GM21737 (cell line): Measurements from ENCODE around the gene PPP2R2C.

Experiments used
- ATAC-seq: cut with Tn5 transposase; IDR thresholded peaks from one replicate; pipeline ENCODE4 v1.9.1; 2021; ENCODE audit warnings: mild to moderate bottlenecking, moderate library complexity; ENCODE audit not compliant: unreplicated experiment

Gene PPP2R2C

DNA sequence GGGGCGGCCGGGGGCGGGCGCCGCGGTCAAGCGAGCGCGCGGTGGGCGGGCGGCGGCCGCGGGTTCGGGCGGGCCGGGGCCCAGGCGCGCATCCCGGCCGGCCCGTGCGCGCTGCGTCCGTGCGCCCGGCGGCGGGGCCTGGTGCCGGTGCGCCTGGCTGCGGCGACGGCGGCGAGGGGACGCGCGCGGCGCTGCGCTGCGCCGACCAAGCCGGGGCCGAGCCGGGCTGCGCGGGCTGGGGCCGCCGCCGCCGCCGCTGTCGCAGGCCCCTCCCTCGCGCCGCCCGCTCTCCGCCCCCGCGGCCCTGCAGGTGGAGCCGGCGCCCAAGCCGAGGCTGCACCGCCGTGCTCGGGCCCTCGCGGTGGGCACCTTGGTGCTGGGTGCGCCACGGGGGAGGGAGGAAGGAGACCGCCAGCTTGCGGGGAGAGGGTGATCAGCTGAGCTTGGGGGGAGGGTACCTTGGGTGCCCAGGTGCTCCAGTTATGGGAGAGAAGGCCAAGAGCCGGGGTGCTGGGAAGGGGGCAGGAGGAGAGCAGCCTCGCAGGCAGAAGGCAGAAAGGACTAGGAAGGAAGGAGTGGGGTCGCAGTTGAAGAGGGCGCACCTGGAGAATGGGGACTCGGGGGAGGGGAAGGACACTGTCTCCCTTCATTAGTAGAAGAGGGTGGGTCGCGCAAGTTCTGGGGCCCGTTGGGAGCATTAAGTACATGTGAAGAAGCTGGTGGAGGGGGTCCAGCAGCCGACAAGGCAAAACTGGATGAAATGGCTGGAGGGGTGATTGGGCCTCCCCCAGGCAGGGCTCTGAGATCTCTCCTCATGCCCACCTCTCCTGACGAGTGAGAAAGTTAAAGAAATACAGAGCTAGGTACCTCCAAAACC lies at the start of gene PPP2R2C:
TSS of gene PPP2R2C (minus strand) at position 228 of the 877 bp plus-strand sequence. CDS start 385 bp downstream, outside the sequence.
- no peak for ATAC-seq

DNA sequence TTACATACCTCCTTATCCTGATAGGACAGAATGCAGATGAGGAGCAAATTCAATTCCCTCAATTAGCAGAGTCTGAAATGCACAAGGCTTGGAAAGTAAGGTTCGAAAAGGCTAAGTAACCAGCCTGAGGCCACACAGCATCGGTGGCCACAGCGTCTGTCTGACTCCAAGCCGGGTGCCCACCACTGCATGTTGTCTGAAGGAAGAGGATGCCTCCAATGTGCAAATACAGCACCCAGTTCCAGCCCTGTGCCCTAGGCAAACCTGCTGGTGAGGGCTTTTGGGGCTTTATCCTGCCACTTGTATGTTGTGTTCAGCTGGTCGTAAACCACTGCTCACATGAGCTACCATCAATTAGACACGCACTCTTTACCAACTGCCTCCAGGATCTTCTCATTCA lies 48.6 kb upstream of the PPP2R2C start:
- ATAC-seq, result no peak

DNA sequence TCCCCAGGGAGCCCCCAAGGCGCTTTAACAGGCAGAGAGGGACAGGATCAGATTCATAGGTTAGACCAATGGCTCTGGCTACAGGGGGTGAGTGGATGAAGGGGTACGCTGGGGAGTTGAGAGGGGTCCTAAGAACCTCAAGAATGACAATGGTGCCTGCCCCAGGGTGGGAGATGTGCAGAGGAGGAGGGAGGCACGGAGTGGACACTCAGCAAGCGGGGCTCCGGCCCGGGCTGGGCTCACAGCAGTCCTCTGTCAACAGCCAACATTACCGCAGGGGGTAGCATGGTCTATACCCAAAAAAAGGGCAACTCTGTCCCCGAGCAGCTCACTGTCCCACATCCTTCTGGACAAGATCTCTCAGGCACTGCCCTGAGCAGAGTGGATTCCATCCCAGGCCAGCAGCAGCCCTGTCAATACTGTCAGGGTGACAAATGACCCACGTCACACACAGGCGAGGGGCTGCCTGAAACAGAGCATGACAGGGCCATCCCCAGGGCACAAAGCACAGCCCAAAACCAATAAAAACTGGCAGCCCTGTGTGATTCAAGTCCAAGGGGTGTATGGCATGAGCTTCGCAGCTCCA lies 47.7 kb upstream of the PPP2R2C start:
- no peak for ATAC-seq

DNA sequence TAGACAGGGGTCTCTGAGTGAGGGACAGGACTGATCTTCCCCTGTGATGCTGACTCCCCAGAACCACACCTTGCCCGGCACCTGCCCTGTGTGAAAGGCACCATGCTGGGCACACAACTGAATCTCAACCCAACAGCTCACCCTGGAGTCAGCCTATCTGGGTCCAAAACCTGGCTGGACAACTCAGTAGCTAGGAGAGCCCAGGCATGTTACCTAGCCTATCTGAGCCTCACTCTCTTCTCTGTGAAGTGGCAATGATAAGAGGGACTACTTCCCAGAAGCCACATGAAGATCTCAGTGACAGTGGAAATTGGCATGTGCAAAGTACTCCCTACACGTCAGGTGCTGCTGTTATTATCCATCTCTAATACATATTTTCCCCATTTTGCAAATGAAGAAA lies 44.8 kb upstream of the PPP2R2C start:
- ATAC-seq, result no peak

DNA sequence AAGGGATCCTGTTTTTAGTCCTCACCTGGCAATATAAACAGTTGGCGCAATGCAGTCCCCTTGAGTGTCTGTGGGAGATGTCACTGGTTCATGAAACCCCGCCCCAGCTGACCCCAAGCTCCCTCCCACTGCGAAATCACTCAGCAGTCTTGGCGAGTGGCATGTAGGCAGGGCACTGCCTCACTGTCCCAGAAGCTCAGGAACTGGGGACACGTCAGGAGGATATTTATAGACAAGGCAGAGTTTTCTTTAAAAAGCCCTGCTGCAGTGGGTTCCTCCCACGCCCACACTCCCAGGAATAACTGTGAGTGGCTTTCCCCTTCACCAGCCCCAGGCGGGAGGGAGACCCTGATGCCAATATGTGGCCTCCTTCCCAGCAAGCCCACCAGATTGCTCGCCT lies 44.3 kb upstream of the PPP2R2C start:
- ATAC-seq, result no peak

DNA sequence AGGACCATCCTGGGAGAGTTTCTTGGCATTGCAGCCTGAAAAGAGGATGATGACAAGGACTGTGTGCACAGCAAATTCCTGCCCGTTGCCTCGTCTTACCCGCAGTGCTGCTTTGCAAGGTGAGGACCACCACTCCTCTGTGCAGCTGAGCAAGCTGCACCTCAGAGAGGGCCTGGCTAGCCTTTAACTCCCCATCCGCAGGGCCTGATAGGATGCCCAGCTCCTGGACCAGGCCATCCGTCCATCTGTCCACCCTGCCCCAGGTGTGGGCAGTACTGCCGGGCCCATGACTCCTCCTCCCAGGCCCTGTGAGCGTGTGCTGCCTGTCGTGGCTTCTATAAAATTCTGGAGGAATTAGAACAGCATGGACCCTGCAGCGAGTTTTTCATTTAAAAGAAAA lies 43.9 kb upstream of the PPP2R2C start:
- no peak for ATAC-seq

DNA sequence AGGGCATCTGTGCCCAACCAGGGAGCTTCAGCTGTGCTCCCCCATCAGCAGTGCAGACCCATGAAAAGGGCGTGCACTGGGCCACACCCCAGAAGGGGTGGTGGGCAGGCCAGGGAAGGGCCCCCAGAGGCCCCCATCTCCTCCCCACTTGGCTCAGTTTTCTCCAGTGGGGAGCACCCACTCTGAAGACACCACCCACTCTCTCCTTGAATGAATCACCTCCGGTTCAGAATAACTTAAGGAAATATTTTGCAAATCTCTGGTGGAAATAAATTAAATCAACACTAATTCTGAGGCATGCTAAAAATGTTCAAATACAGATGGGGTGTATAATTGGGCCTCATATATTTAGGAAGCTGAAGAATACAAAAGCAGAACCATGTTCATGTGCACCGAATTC lies 41.3 kb upstream of the PPP2R2C start:
- ATAC-seq, result no peak

DNA sequence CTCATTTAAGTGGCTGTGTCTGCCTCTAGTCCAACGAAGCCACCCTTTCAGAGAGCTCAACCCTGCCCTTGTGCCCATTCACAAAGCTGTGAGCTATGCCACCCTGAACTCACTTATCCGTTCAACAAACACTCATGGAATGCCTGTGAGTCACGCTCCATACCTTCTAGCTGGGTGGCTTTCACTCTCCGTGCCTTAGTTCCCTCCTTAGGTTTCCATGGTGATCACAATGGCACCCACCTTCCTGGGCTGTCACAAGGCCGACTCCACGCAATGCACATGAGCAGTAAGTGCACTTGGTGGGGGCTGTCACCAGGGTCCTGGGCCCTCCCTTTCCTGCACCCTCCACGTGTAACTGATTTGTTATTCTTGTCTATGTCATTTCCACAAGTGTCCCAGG lies 37.2 kb upstream of the PPP2R2C start:
- no peak for ATAC-seq

DNA sequence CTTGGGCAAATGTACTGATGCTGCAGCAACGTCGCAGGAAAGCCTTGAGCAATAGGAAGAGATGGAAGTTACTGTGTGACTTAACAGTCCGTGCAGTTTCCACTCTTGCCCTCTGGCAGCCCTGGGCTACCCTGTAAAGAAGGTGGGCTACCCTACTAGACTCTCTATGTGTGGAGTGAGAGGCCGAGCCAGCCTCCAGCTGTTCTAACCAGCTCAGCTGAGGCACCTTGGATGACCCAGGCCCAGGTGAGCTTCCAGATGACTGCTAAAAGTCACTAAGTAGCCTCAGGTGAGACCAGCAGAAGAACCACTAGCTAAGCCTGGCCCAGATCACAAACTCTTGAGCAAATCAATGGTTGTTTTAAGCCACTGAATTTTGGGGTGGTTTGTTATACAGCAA lies 34.9 kb upstream of the PPP2R2C start:
- no peak for ATAC-seq

DNA sequence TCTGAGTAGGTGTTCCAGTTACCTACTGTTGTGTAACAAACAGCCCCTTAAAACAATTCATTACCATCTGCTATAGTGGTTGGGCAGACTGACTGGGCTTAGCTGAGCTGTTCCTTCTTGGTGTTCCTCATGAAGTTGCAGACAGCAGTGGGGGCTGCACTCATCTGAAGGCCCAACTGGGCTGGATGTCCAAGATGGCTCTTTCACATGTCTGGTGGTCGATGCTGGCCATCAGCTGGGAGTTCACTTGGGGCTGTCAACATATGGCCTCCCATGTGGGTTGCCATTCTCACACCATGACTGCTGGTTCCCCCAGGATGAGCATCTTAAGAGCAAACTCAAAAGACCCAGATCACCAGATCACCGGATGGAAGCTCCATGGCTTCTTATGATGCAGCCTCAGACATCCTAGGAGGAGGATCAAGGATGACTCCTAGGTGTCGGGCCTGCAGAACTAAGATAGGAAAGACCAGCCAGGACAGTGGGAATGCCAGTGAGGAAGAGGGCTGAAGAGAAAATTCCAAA lies 34.3 kb upstream of the PPP2R2C start:
- ATAC-seq, result no peak

DNA sequence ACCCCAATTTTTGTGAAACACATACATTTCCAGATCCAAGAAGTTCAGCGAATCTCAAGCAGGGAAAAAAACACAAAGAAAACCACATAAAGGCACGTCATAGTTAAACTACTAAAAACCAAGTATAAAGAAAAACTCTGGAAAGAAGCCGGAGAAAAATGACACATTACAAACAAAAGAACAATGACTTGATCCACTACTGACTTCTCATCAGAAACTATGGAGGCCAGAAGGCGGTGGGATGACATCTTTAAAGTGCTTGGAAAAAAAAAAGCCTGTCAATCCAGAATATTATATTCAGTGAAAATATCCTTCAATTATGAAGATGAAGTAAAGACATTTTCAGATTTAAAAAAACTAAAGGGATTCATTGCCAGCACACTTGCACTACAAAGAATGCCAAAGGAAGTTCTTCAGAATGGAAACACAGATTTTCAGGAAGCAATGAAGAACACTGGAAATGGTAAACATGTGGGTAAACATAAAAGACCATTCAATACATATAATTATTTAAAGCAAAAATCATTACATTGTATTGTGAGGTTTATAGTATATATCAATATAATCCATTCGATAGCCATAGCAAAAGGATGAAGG lies 32.6 kb upstream of the PPP2R2C start:
- no peak for ATAC-seq

DNA sequence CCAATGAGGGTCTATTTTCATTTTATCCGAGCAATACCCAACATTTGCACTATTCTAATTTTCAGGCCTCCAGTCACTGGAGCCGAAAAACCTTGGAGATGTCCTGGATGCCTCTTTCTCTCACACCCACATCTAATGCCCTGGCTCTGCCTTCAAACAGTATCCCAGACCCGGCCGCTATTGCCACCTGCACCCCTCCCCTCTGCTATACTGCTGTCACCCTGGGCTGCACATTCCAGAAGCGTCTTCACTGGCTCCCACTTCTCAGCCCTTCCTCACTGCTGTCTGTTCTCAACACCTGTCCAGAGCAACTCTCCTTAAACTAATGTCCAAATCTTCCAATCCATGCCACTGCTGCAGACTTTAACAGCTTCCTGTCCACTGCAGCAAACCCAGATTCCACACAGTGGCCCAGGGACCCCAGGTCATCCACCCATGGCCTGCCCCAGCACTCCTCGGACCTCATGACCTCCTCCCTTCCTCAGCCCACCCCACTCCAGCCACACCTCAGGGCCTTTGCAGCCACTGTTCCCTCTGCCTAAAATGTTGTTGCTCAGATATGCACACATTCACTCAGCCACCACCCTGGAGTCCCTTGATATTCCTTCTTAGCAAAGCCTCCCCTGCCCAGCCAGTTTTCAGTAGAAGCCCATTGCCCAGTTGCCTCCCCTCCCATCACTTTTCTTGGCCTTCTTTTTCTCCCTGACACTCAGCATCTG lies 30.5 kb upstream of the PPP2R2C start:
- no peak for ATAC-seq

DNA sequence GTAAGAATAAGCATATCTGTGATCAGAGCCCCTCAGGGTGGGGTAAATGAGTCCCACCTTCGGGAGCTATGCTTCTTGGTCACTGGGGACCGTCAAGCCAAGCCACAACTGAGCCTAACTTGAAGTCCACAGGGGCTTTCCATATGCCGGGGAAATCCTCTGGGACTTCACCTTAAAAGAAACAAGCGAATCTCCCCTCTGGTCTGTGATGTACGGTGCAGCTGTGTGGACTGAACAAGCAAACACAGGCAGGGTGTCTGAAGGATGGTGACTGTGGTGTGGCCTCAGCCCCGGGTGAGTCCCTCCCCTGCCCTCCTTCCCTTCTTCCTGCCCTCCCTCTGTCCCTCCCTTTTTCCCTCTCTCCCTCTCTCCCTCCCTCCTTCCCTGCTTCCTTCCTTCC lies 29.7 kb upstream of the PPP2R2C start:
- no peak for ATAC-seq

DNA sequence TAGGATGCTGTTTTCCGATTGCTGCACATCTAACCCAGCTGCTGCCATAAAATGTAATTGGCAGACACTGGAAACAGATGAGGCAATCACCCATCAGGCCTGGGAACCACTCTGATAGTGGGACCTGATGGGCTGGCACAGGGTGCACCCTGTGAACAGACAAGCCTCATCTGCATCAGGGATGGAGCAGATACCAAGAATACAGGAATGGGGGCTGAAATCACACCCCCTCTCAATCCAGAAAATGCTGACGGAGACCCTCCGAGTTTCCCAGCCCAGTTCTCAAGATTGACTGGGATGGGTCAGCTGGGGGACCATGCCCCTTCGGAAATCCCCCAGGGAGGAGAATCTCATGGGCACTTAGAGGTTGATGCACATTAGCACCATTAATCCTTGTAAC lies 28.8 kb upstream of the PPP2R2C start:
- no peak for ATAC-seq

DNA sequence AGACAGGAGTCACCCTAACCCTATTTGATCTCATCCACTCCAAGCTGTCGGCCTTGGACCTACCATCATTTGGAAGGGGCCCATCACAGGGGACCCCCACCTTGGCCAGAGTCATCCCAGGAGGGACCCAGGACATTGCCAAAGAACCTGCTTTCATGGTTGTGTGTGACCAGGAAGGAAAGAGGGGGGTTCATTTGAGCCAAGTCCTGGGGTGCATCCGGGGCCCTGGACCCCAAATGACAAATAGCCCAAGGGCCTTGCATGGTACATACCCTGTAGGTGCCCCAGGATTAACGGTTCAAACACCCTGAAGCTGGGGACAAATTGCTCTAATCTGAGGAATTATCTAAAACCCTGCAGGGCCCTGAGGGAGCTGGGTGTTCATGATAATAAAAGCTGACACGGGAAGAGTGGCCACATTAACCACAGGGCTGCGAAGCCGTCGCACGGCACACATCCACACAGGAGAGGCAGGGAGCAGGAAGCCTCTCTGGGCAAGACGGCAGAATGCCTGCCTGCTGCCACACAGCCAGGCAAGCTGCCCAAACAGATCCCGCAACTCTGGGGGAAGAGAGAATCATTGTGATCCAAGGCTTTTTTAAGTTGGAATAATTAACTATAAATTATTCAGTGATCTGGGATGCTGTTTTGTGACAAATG lies 28.2 kb upstream of the PPP2R2C start:
- ATAC-seq, result no peak

DNA sequence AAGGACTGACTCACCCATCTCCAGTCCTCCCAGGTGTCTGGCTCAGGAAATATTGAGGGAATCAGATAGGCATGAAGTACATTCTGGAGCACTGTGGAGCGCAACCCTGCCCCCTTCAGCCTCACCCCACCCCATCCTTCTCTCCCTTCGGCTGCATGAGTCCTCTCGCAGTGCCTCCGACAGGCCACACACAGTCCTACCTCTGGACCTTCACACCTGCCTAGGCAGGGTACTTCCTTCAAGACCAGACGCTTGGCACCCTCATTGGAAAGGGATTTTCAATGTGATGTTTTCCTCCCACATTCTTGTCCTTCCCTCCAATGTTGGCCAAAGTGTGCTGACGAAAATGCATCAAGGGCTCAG lies 26.8 kb upstream of the PPP2R2C start:
- no peak for ATAC-seq

DNA sequence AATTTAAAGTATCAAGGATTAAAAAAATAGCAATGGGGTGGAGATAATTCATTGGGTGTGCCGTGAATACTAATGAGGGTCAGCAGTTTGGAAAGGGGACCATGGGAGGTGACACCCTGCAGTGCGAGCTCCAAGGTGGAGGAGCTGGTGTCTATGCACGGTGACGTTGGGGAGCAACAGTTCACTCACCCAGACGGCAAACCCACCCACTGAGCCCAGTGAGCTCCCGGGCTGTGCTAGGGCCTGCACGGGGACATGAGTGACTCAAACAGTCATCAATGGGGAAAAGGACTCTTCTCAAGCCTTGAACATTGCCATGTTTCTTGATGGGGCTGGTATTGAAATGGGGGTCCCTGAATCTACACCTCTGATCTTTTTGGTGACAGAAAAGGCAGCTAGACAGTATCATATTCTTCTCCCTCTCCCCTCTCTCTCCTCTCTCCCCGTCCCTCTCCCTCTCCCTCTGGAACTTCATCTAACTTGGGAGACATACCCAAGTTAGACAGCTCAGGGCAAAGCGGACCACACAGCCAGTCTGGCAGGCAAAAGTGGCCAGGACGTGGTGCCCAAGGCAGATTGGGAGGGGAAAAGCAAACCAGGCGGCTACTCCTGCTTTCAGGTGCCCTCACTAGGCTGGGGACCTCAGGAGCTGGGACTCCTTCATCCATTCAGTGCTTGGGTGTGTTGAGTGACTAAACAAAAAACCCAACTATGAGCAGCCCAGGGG lies 26.3 kb upstream of the PPP2R2C start:
- no peak for ATAC-seq

DNA sequence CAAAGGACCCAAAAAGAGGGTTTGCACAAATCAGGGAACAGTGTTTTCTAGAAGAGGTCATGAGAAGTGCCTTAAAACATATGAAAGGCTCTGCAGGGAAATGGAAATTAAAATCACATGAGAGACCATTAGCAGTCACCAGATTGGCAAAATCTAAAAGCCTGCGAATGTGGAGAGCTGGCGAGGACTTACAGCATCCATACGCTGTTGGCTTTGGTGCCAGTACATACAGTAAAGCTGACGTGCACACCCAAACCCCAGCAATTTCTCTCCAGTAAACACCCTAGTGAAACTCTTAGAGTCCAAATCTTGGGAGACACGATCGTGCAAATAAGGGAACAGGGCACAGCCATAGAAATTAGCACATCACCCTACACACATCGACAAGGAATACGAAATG lies 25.4 kb upstream of the PPP2R2C start:
- no peak for ATAC-seq

DNA sequence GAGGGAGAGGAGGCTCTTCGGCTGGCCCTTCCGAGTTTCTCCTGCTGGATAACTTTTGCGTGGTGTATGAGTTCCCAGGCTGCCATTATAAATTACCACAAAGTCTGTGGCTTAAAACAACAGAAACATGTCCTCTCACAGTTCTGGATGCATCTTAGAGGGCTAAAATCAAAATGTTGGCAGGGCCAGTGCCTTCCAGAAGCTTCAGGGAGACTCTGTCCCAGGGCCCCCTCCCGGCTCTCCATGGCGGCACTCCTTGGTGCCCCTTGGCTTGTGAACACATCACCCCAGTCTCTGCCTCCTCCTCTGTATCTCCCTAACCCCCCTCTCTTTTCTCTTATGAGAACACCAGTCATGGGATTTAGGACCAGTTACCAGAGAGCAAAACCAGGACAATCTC lies 23.3 kb upstream of the PPP2R2C start:
- no peak for ATAC-seq

DNA sequence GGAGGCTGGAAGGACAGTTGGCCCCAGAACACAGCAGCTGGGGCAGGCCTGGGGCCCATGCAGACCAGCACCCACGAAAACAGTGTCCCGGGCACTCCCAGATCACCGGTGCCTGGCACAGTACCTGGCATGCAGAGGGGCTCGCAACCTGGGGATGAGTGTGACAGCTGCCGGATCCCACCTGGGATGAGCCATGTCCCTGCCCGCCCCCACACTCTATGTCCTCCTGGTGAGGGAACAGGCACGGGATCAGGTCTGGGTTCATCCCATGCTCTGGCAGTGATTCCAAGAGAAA lies 22.8 kb upstream of the PPP2R2C start:
- ATAC-seq, result no peak
